ENCODE data around the gene SLC50A1.

SLC50A1 gene

DNA sequence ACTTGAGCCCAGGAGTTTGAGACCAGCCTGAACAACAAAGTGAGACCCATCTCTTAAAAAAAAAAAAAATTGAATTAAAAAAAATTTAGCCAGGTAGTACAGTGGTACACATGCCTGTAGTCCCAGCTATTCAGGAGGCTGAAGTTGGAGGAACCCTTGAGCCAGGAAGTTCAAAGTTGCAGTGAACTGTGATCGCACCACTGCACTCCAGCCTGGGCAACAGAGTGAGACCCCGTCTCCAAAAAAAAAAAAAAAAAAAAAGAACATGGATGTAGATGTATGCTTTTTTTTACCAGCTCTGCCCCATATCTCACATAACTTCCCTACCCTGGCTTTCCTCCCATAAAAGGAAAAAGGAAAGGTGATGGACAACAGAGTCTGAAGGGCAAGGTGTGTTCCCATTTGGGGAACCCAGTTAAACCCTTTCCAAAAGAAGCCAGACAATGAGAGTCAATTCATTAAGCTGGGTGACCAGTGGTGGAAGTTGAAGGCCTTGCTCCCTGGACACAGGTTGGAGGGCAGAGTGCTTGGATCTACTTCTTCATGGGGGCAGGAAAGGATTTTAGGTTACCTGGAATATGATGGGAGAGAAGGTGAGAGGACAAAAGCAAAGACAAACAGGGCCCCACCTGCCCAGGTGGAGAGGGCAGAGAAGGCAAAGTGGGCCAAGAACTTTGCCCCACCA lies 34.6 kb downstream of the SLC50A1 start:
- DNase-seq (ENCODE audit: low read depth, low spot score) = no peak

DNA sequence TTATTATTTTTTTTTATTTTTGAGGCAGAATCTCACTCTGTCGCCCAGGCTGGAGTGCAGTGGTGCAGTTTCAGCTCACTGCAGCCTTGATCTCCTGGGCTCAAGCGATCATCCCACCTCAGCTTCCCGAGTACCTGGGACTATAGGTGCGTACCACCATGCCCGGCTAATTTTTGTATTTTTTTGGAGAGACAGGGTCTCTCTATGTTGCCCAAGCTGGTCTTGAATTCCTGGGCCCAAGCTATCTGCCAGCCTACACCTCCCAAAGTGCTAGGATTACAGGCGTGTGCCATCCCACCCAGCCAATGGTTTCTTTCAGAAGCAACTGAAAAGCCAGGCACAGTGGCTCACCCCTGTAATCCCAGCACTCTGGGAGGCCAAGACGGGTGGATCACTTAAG lies 35.2 kb downstream of the SLC50A1 start:
- DNase-seq (ENCODE audit: low read depth, low spot score) = no peak

- DNase-seq (ENCODE audit: low read depth, low spot score) = no peak
These were observed 36.4 kb downstream of the SLC50A1 start for GRCh38 chr1:155171836-155172731.

GRCh38 chr1:155172732-155173477 lies 37.3 kb downstream of the SLC50A1 start, which contains the start of gene KRTCAP2:
TSS of gene KRTCAP2 (minus strand) at chr1:155173304. CDS start at chr1:155173224, 80 bp downstream.
- peak; percentile 94 for DNase-seq (ENCODE audit: low read depth, low spot score)

- DNase-seq (ENCODE audit: low read depth, low spot score) = no peak
These were observed 38.0 kb downstream of the SLC50A1 start, which contains the start of gene TRIM46 for GRCh38 chr1:155173478-155174323. TSS of gene TRIM46 (plus strand) at chr1:155173849. CDS start at chr1:155173967, 118 bp downstream.

- no peak for DNase-seq (ENCODE audit: low read depth, low spot score)
These were observed 39.0 kb downstream of the SLC50A1 start for GRCh38 chr1:155174324-155175280.

DNA sequence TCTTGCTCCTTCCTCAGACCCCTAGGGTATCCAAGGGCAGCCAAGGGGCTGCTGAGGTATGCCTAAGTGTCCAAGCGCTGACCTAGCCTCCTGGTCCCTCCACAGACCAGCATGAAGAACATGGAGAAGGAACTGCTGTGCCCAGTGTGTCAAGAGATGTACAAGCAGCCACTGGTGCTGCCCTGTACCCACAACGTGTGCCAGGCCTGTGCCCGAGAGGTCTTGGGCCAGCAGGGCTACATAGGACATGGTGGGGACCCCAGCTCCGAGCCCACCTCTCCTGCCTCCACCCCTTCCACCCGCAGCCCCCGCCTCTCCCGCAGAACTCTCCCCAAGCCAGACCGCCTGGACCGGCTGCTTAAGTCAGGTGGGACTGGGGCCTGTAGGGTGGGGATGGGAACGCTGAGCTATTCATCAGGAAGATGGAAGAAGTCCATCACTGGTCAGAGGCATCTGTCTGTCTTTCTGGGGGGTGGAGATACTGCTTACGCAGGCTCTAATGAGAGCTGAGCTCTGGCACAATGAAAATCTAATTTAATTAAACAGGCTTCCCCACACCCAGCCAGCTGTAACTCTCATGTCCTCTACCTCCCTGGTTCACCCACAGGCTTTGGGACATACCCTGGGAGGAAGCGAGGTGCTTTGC lies 39.8 kb downstream of the SLC50A1 start:
- no peak for DNase-seq (ENCODE audit: low read depth, low spot score)

GRCh38 chr1:155175927-155176371 lies 40.3 kb downstream of the SLC50A1 start:
- no peak for DNase-seq (ENCODE audit: low read depth, low spot score)

GRCh38 chr1:155176544-155177071 lies 41.0 kb downstream of the SLC50A1 start:
- DNase-seq (ENCODE audit: low read depth, low spot score) = no peak

DNA sequence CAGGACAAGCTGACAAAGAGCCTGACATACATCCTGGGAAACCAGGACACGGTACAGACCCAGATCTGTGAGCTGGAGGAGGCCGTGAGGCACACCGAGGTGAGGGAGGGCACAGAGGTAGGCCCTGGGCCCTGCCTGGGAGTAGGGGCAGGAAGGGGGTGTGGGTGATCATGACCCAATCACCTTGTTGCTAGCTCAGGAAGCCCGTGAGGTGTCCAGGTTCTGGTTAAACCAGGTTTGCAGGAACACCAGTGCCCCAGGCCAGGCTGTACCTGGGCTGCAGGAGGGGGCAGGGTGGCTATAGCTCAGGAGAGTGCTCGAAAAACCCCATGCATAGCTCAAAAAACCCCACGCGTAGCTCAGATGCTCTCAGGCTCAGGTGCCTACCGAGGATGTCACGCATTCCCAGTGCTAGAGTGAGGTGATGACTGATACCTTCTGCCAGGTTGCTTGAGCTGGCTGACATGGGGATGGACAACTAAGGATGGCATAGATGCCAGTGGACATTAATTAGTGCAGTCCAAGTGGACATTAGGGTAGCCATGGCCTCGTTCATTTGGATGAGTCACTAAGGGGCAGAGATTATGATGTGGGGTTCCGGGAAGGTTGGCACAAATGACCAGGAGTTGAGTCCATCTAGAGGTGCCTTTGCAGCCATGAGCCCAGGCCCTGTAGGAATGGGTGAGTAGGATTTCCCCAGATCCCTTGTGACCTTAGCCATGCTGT lies 41.7 kb downstream of the SLC50A1 start:
- DNase-seq (ENCODE audit: low read depth, low spot score) = no peak

DNA sequence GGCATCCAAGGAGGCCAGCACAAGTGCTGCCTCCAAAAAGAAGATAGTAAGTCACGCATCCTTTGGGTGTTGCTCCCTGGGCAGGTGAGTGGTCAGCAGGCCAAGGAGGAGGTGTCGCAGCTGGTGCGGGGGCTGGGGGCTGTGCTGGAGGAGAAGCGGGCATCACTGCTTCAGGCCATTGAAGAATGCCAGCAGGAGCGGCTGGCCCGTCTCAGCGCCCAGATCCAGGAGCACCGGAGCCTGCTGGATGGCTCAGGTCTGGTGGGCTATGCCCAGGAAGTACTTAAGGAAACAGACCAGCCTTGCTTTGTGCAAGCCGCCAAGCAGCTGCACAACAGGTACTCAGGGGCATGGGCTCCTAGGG lies 42.2 kb downstream of the SLC50A1 start:
- no peak for DNase-seq (ENCODE audit: low read depth, low spot score)

DNA sequence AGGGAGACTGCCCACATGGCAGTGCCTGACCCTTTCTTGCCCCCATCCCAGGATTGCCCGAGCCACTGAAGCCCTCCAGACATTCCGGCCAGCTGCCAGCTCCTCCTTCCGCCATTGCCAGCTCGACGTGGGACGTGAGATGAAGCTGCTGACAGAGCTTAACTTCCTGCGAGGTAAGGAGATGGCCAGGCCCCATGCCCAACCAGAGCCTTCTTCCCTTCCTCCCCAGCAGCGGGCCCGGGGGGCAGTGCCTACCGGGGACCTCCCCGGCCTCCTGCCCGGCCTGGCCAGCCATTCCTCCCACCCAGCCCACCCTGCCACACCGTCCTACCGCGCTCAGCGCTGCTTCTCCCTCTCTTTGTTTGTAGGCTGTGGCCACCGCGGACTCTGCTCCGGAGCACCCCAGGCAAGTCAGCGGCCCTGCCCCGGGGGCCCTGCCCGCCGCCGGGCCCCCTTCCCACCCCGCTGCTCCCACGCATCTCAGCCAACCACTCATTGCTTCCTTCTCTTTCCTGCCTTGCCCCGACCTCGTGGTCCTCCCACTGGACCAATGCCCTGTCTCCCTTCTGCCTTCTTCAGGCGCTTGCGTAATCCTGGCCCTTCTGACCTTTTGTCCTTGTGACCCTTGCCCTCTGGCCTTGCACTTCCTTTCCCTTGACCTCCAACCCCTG lies 42.9 kb downstream of the SLC50A1 start:
- no peak for DNase-seq (ENCODE audit: low read depth, low spot score)

DNA sequence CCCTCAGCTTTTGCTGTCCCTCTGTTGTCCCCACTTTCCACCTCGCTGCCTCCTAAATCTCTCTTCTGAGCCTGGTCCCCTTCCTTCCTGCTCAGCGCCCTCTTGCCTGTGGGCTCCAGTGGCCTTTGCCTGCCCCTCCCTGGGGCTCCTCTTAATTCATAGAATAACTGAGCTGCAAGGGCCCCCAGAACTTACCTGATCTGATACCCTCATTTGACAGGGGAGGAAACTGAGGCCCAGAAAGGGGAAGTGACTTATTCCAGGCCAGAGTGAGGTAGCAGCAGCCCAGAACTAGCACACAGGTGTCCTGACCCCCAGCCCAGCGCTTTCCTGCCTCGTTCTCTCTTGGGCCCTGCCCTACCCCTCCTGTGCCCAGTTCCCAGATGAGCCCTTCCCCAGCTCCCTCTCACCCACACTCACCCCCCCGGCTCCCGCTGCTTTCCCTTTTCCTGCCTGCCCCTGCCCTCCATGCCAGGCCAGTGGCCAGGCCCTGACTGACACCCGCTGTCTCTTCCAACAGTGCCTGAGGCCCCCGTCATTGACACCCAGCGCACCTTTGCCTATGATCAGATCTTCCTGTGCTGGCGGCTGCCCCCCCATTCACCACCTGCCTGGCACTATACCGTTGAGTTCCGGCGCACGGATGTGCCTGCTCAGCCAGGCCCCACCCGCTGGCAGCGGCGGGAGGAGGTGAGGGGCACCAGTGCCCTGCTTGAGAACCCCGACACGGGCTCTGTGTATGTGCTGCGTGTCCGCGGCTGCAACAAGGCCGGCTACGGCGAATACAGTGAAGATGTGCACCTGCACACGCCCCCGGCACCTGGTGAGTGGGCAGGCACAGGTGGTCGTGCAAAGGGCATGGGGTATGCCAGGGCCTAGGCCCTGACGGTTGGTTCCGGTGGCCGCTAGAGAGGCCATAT lies 43.7 kb downstream of the SLC50A1 start:
- DNase-seq (ENCODE audit: low read depth, low spot score) = no peak

DNA sequence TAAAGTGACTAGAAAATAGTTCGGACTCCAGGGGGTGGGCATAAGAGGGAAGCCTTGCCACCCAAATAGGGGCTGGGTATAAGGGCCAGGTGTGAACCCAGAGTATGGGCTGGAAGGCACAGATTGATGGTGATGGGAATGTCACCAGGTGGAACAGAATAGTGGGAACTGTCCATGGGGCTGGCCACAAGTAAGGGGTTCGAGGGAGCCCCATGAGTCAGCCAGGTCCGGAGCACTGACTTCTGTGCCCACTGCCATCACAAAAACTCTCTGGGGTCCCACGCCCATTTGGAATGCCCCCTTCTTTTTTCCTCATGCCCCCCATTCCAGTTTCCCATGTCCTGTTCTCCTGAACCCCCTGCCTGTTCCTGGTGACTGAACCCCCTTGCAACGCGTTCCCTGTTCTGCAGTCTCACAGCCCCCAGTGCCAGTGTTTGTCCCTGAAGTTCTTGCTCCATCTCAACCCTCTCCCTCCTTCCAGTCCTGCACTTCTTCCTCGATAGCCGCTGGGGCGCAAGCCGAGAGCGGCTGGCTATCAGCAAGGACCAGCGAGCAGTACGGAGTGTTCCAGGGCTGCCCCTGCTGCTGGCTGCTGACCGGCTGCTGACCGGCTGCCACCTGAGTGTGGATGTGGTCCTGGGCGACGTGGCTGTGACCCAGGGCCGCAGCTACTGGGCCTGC lies 45.9 kb downstream of the SLC50A1 start:
- DNase-seq (ENCODE audit: low read depth, low spot score) = no peak

GRCh38 chr1:155182052-155182550 lies 46.4 kb downstream of the SLC50A1 start:
- no peak for DNase-seq (ENCODE audit: low read depth, low spot score)

- no peak for DNase-seq (ENCODE audit: low read depth, low spot score)
These were observed 48.1 kb downstream of the SLC50A1 start for GRCh38 chr1:155183775-155184221.
